ENCODE data around the gene NDUFS5. TPM values are rescaled to one million over a fixed set of nuclear protein-coding genes. Genes with fewer than 3 reads are reported as not detected.
"Not testable (repeated sequence)": the region's sequence is repeated elsewhere in the genome, so short reads cannot be mapped to it uniquely, and the experiment has no call there.

NDUFS5 gene
- total RNA-seq, 1 experiment from 2014 or later, result 176 TPM

DNA sequence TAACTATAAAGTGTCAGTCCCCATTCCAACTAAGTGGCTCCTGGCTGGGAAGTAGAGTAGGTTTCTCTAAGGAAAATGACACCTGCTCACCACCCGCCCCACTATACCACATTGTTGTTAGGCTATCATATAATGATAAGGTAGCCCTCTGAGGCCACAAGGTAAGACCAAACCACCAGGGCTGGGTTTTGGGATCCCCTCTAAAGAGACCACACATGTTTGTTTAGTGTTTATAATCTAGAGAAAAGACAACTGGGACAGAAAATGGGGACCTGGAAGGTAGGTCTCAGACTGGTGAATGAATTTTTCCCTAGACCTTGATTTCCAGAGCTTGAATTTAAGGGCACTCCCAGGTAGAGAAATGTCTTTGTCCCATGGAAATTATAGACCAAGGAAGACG, 19.9 kb upstream of the NDUFS5 start:
- POLR2A ChIA-PET, result interaction anchor here (1.4 kb wide), 1 partner anchor 20 kb away, joined by 4 read pairs; the partner anchor contains the start of gene NDUFS5

DNA sequence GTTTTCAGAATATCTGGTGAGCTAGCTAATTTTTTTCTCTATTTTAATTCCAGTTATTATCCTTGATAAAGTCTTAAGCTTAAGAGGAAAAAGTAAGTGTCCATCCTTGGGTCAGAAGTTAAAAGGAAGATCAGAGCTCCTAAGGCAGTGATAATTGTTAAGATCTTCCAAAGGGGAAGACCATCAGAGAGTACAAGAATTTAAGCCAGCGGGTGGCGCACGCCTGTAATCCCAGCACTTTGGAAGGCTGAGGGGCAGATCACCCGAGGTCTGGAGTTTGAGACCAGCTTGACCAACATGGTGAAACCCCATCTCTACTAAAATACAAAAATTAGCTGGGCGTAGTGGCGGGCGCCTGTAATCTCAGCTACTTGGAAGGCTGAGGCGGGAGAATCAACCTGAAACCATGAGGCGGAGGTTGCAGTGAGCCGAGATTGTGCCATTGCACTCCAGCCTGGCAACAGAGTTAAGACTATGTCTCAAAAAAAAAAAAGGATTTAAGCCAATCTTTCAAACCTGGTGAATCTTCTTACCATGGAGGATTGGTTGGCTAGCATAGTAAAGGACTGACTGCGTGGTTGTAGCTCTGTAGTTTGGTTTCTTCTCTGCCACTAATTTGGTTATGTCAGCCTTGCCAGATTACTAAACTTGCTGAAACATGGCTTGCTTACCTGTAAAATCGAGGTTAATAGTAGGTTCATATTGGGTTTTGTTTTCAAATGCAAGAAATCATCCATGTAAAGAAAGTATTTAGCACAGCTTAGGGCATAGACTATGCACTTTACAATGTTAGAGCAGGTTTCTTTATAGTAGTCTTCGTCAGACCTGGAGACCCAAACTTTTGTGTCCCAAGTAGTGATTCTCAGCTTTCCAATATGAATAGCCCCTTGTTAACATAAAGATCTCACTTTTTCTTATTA, 19.2 kb upstream of the NDUFS5 start:
- Mint-ChIP-seq H3K4me3 (ENCODE audit: unreplicated experiment) (no peak overlapping the region), H3K27ac (ENCODE audit: unreplicated experiment) (no peak overlapping the region), H3K36me3 (ENCODE audit: insufficient read depth, unreplicated experiment) (peaks cover 76% of the 10 kb centered on the region), H3K4me1 (ENCODE audit: low read depth, unreplicated experiment) (no peaks in the 10 kb centered on the region), H3K9me3 (ENCODE audit: unreplicated experiment) (no peaks in the 10 kb centered on the region), H3K27me3 (ENCODE audit: insufficient read depth, unreplicated experiment) (no peaks in the 10 kb centered on the region)
- Histone ChIP-seq H3K27me3 (replicated peaks; ENCODE audit: control insufficient read depth, insufficient read depth, low read length) (no peaks in the 10 kb centered on the region), H3K9me3 (no peaks in the 10 kb centered on the region), H3K4me1 (no peaks in the 10 kb centered on the region), H3K36me3 (ENCODE audit: control insufficient read depth, insufficient read depth, low read length) (no peaks in the 10 kb centered on the region; the same call in 1 of the 2 replicates), H3K4me3 (ENCODE audit: low read depth, low read length) (no peak overlapping the region)
- POLR2A ChIA-PET, result interaction anchor here (1.4 kb wide), 1 partner anchor 19 kb away, joined by 4 read pairs; the partner anchor contains the start of gene NDUFS5
- TF ChIP-seq, protein P1, sequence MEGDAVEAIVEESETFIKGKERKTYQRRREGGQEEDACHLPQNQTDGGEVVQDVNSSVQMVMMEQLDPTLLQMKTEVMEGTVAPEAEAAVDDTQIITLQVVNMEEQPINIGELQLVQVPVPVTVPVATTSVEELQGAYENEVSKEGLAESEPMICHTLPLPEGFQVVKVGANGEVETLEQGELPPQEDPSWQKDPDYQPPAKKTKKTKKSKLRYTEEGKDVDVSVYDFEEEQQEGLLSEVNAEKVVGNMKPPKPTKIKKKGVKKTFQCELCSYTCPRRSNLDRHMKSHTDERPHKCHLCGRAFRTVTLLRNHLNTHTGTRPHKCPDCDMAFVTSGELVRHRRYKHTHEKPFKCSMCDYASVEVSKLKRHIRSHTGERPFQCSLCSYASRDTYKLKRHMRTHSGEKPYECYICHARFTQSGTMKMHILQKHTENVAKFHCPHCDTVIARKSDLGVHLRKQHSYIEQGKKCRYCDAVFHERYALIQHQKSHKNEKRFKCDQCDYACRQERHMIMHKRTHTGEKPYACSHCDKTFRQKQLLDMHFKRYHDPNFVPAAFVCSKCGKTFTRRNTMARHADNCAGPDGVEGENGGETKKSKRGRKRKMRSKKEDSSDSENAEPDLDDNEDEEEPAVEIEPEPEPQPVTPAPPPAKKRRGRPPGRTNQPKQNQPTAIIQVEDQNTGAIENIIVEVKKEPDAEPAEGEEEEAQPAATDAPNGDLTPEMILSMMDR (IDR thresholded peaks at IDR 0.05; ENCODE audit: insufficient read depth in 1 of 2, low read depth in 1 of 2, low read length in 1 of 2, severe bottlenecking in 1 of 2, unreplicated experiment in 1 of 2), result no peak
- DNase-seq, result no peak
- no TSS peak for BruUV-seq (replicated peaks)
- intact Hi-C loops (cut with micrococcal nuclease; ENCODE audit: unreplicated experiment), result no loop called here
- CTCF ChIA-PET, result interaction anchor here (0.7 to 1.2 kb wide), 2 partner anchors 85 to 1492 kb away, joined by 3 to 4 read pairs; partner anchors contain the start of gene MEAF6

More for the DNA sequence above, 19.9 kb upstream of the NDUFS5 start:
- Mint-ChIP-seq H3K36me3 (ENCODE audit: insufficient read depth, unreplicated experiment) (peaks cover 83% of the 10 kb centered on the region), H3K4me3 (ENCODE audit: unreplicated experiment) (no peak overlapping the region), H3K4me1 (ENCODE audit: low read depth, unreplicated experiment) (no peaks in the 10 kb centered on the region), H3K9me3 (ENCODE audit: unreplicated experiment) (no peaks in the 10 kb centered on the region), H3K27ac (ENCODE audit: unreplicated experiment) (no peak overlapping the region), H3K27me3 (ENCODE audit: insufficient read depth, unreplicated experiment) (no peaks in the 10 kb centered on the region)
- Histone ChIP-seq H3K36me3 (ENCODE audit: control insufficient read depth, insufficient read depth, low read length) (peaks cover 1% of the 10 kb centered on the region; the same call in 1 of the 2 replicates), H3K4me3 (ENCODE audit: low read depth, low read length) (no peak overlapping the region), H3K9me3 (no peaks in the 10 kb centered on the region), H3K27me3 (replicated peaks; ENCODE audit: control insufficient read depth, insufficient read depth, low read length) (no peaks in the 10 kb centered on the region), H3K4me1 (no peaks in the 10 kb centered on the region)
- intact Hi-C loops (cut with micrococcal nuclease; ENCODE audit: unreplicated experiment), result no loop called here
- CTCF ChIA-PET, result interaction anchor here (0.7 to 1.2 kb wide), 2 partner anchors 86 to 1492 kb away, joined by 3 to 4 read pairs; partner anchors contain the start of gene MEAF6
- TF ChIP-seq, protein P1 (IDR thresholded peaks at IDR 0.05; ENCODE audit: insufficient read depth in 1 of 2, low read depth in 1 of 2, low read length in 1 of 2, severe bottlenecking in 1 of 2, unreplicated experiment in 1 of 2), result no peak
- DNase-seq, result no peak
- BruUV-seq (replicated peaks), result no TSS peak

DNA sequence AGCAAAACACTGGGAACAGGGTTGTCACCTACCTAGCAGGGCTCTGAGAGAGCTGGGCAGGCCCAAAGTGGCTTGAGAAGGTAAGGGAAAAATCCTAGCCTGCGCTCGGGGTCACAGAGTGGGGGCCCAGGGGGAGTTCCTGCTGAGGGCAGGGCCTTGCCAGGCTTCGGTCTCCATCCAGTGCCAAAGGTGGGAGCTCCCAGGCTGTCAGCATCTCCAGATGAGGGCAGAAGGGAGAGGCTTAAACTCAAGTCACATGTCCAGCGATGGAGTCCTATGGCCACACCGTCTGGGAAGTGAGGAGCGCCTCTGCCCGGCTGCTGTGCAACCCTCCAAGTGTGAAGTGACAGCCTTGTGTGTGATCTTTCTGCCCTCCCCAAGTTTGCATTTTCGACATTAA, 11.2 kb upstream of the NDUFS5 start:
- POLR2A ChIA-PET, result interaction anchor here (0.6 kb wide), 1 partner anchor 11 kb away, joined by 3 read pairs; the partner anchor contains the start of gene NDUFS5
- H3K36me3 ChIP-seq (ENCODE audit: control insufficient read depth, insufficient read depth, low read length); H3K4me1 Mint-ChIP-seq (ENCODE audit: low read depth, unreplicated experiment); CTCF ChIA-PET; H3K27ac Mint-ChIP-seq (ENCODE audit: unreplicated experiment); H3K27me3 ChIP-seq (replicated peaks; ENCODE audit: control insufficient read depth, insufficient read depth, low read length); H3K9me3 Mint-ChIP-seq (ENCODE audit: unreplicated experiment); BruUV-seq (replicated peaks); intact Hi-C loops (cut with micrococcal nuclease; ENCODE audit: unreplicated experiment); H3K4me3 Mint-ChIP-seq (ENCODE audit: unreplicated experiment); H3K27me3 Mint-ChIP-seq (ENCODE audit: insufficient read depth, unreplicated experiment); DNase-seq; H3K4me3 ChIP-seq (ENCODE audit: low read depth, low read length); H3K9me3 ChIP-seq; H3K4me1 ChIP-seq: not testable (repeated sequence)
- H3K36me3 Mint-ChIP-seq (ENCODE audit: insufficient read depth, unreplicated experiment), result peaks cover 15% of the 10 kb centered on the region
